ENCODE results near the gene MAP2K4. TPM values are rescaled to one million over a fixed set of nuclear protein-coding genes. Genes with fewer than 3 reads are reported as not detected.

MAP2K4 gene
- total and polyA plus RNA-seq, 3 experiments from 2014 or later: 30.3 to 46.2 (median 45.9) TPM

DNA sequence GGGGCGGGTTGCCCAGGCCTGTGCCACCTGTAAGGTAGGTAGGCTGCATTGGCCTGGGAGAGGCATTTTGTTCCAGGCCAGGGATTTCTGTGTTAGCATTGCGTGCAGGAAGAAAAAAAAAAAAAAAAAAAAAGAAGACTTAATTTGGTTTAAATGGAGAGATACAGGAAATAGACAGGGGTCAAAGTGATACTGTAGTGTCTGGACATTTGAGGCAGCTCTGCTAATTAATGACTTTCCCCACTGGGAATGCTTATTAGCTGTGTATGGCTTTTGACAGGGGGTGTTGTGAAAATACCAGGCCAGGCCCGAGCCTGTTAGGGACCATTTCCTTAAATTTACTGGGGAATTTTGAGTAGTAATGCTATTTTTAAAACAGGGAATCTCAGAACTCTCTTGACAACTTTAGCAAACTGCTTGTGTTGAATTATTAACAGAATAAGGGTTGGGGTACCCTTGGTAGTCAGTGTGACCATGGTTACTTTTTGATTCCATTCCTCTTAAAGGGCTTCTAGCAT lies 1.0 kb downstream of the MAP2K4 start:
- no peaks in the 10 kb centered on the region for H3K36me3 Mint-ChIP-seq
- no peaks in the 10 kb centered on the region for H3K27me3 ChIP-seq (ENCODE audit: insufficient read depth, low read length, poor library complexity, severe bottlenecking)
- ChIA-PET CTCF (interaction anchor here (3.4 kb wide), 1 partner anchor 24 kb away, joined by 23 read pairs; the partner anchor contains the start of gene ZNF18), POLR2A (interaction anchor here (2.0 kb wide), 1 partner anchor 25 kb away, joined by 20 read pairs; the partner anchor contains the start of gene ZNF18)
- H3K9me3 Mint-ChIP-seq: no peaks in the 10 kb centered on the region
- no peak for DNase-seq
- H3K4me3 ChIP-seq (ENCODE audit: low read length): peak overlapping the region; percentile 42
- H3K9me3 ChIP-seq (ENCODE audit: low read length): no peaks in the 10 kb centered on the region
- H3K4me1 ChIP-seq (ENCODE audit: insufficient read depth, low read length): peaks cover 37% of the 10 kb centered on the region
- no peaks in the 10 kb centered on the region for H3K27me3 Mint-ChIP-seq
- no peaks in the 10 kb centered on the region for H3K36me3 ChIP-seq (ENCODE audit: insufficient read depth, low read length)
- H3K27ac ChIP-seq (ENCODE audit: low read depth, low read length): no peak overlapping the region
- H3K27ac Mint-ChIP-seq: peak overlapping the region; percentile 46 to 91 (median 84)
- peak overlapping the region; percentile 81 to 94 (median 85) for H3K4me3 Mint-ChIP-seq
- H3K4me1 Mint-ChIP-seq: peaks cover 46 to 64% (median 62%) of the 10 kb centered on the region in 3 donors

DNA sequence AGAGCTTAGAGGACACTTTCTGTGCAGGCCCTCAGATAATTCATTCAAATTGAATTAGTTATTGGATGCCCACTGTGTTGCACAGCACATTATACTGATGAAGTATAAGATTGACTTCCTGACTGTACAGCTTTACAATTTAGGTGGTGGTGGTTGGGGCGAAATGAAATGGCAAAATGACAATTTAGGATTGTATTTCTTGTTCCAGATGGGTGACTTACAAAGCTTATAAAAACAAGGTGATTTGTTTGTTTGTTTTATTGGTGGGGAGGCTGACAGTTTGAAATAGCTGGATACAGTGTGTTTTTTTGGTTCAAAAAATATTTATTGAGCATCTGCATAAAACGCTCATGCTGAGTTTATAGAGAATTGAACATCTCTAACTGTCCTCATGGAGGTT lies 1.6 kb downstream of the MAP2K4 start:
- Mint-ChIP-seq H3K4me3 (peak overlapping the region; percentile 21 to 93 (median 84)), H3K27ac (peak overlapping the region in 3 of 8 donors; percentile 5 to 26 (median 6)), H3K9me3 (no peaks in the 10 kb centered on the region), H3K27me3 (no peaks in the 10 kb centered on the region), H3K36me3 (peaks cover 0 to 3% (median 0%) of the 10 kb centered on the region in 3 donors), H3K4me1 (peaks cover 51 to 70% (median 68%) of the 10 kb centered on the region in 3 donors)
- Histone ChIP-seq H3K9me3 (ENCODE audit: low read length) (no peaks in the 10 kb centered on the region), H3K4me1 (ENCODE audit: insufficient read depth, low read length) (peaks cover 42% of the 10 kb centered on the region), H3K27me3 (ENCODE audit: insufficient read depth, low read length, poor library complexity, severe bottlenecking) (no peaks in the 10 kb centered on the region), H3K36me3 (ENCODE audit: insufficient read depth, low read length) (no peaks in the 10 kb centered on the region), H3K4me3 (ENCODE audit: low read length) (no peak overlapping the region), H3K27ac (ENCODE audit: low read depth, low read length) (no peak overlapping the region)
- DNase-seq: no peak
- ChIA-PET CTCF (interaction anchor here (1.0 to 3.4 kb wide), 2 partner anchors 10 to 25 kb away, joined by 3 to 23 read pairs; partner anchors contain the start of gene ZNF18), POLR2A (interaction anchor here (2.0 kb wide), 1 partner anchor 25 kb away, joined by 20 read pairs; the partner anchor contains the start of gene ZNF18)

DNA sequence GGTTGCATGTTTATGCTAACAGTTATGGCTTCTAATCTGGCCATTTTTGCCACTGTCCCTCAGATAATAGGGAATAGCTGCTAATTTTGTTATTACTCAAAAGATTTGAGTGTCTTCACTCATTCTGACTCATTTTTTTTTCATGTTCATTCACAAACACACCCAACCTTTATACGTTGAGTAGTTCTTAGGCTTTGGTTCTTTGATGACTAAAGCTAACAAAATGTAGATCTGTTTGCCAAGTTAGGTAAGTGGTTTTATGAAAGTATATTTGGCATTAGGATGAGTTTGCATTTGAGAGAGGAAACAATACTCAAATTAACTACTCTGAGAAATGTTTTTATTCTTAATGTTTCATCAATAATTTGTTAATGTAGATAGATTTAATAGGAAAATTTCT lies 3.6 kb downstream of the MAP2K4 start:
- Histone ChIP-seq H3K4me3 (ENCODE audit: low read length) (no peak overlapping the region), H3K27me3 (ENCODE audit: insufficient read depth, low read length, poor library complexity, severe bottlenecking) (no peaks in the 10 kb centered on the region), H3K4me1 (ENCODE audit: insufficient read depth, low read length) (peaks cover 42% of the 10 kb centered on the region), H3K36me3 (ENCODE audit: insufficient read depth, low read length) (no peaks in the 10 kb centered on the region), H3K9me3 (ENCODE audit: low read length) (no peaks in the 10 kb centered on the region), H3K27ac (ENCODE audit: low read depth, low read length) (no peak overlapping the region)
- peaks cover 65 to 90% (median 87%) of the 10 kb centered on the region in 3 donors for H3K4me1 Mint-ChIP-seq
- H3K27ac Mint-ChIP-seq: peak overlapping the region in 1 of 8 donors; percentile 22
- H3K36me3 Mint-ChIP-seq: peaks cover 0 to 3% (median 0%) of the 10 kb centered on the region in 3 donors
- DNase-seq: no peak
- peak overlapping the region in 1 of 7 donors; percentile 93 for H3K4me3 Mint-ChIP-seq
- ChIA-PET CTCF (interaction anchor here (1.2 kb wide), 1 partner anchor 27 kb away, joined by 3 read pairs; the partner anchor contains the start of gene ZNF18), POLR2A (interaction anchor here (1.1 kb wide), 1 partner anchor 27 kb away, joined by 4 read pairs; the partner anchor contains the start of gene ZNF18)
- H3K27me3 Mint-ChIP-seq: no peaks in the 10 kb centered on the region
- H3K9me3 Mint-ChIP-seq: no peaks in the 10 kb centered on the region

DNA sequence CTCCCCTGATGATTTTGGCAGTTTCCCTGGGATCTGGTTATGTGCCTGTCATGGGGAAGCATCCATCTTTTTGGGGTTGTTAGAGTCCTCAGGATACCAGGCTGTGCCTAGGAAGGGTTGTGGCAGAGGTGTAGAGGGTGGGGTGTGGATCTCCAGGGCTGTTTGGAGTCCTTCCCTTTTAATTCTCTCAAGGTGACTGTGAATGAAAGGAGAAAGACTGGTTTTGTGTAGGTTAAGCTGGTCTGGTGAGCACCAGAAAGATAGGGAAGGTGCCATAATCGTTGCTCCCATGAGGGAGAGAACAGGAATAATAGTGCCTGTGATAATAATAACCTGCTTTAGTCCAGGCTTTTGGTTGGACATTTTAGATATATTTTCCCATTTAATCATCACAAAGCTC lies 7.0 kb downstream of the MAP2K4 start:
- no peak overlapping the region for H3K4me3 ChIP-seq (ENCODE audit: low read length)
- DNase-seq: no peak
- Mint-ChIP-seq H3K4me1 (peaks cover 62 to 93% (median 91%) of the 10 kb centered on the region in 3 donors), H3K27ac (peak overlapping the region in 2 of 8 donors; percentile 43 to 66), H3K27me3 (no peaks in the 10 kb centered on the region), H3K9me3 (no peaks in the 10 kb centered on the region), H3K36me3 (peaks cover 0 to 4% (median 0%) of the 10 kb centered on the region in 3 donors), H3K4me3 (peak overlapping the region in 1 of 7 donors; percentile 17)
- no peaks in the 10 kb centered on the region for H3K27me3 ChIP-seq (ENCODE audit: insufficient read depth, low read length, poor library complexity, severe bottlenecking)
- H3K9me3 ChIP-seq (ENCODE audit: low read length): no peaks in the 10 kb centered on the region
- ChIA-PET CTCF (no interaction called here), POLR2A (no interaction called here)
- peaks cover 25% of the 10 kb centered on the region for H3K4me1 ChIP-seq (ENCODE audit: insufficient read depth, low read length)
- no peak overlapping the region for H3K27ac ChIP-seq (ENCODE audit: low read depth, low read length)
- H3K36me3 ChIP-seq (ENCODE audit: insufficient read depth, low read length): no peaks in the 10 kb centered on the region

DNA sequence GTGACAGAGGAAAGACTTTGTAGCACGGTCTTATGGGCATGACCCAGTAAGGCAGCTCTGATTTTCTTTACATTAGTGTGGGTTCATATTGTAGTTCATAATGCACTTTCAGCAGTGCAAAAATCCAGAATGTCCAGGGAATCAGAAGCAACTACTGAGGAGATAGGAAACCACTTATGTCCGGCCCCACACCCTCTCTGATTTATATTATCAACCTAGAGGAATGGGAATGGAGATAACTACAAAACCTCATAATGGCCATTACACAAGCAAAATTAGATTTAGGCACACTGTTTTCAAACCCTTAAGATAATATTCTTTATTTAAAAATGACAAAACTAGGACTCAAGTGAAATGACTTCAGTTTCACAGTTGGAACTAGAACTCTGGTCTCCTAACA lies 7.9 kb downstream of the MAP2K4 start:
- no peak for DNase-seq
- Mint-ChIP-seq H3K4me1 (peaks cover 56 to 88% (median 84%) of the 10 kb centered on the region in 3 donors), H3K27me3 (no peaks in the 10 kb centered on the region), H3K27ac (no peak overlapping the region), H3K9me3 (no peaks in the 10 kb centered on the region), H3K4me3 (no peak overlapping the region), H3K36me3 (peaks cover 0 to 4% (median 0%) of the 10 kb centered on the region in 3 donors)
- CTCF ChIA-PET: no interaction called here
- no peaks in the 10 kb centered on the region for H3K36me3 ChIP-seq (ENCODE audit: insufficient read depth, low read length)
- H3K4me3 ChIP-seq (ENCODE audit: low read length): no peak overlapping the region
- H3K4me1 ChIP-seq (ENCODE audit: insufficient read depth, low read length): peaks cover 16% of the 10 kb centered on the region
- POLR2A ChIA-PET: no interaction called here
- H3K9me3 ChIP-seq (ENCODE audit: low read length): no peaks in the 10 kb centered on the region
- H3K27me3 ChIP-seq (ENCODE audit: insufficient read depth, low read length, poor library complexity, severe bottlenecking): no peaks in the 10 kb centered on the region
- no peak overlapping the region for H3K27ac ChIP-seq (ENCODE audit: low read depth, low read length)

DNA sequence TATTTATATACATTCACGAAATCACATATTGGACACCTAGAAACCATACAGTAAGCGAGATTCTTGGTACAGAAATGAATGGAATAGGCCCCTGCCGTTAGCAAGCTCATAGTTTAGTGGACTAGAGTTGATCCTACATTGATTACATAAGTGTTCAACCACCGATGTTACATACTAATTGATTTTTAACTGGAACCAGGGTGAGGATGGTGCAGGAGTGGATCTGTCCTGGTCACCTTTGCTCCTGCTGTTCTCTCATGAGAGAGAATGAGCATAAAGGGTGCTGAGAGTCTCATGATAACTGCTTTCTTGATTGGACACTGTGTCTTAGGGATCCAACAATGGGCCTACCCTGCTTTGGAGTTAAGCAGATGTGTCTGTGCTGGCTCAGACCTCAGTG lies 13.9 kb downstream of the MAP2K4 start:
- H3K36me3 ChIP-seq (ENCODE audit: insufficient read depth, low read length): no peaks in the 10 kb centered on the region
- no peak overlapping the region for H3K27ac Mint-ChIP-seq
- H3K4me1 Mint-ChIP-seq: peaks cover 42 to 76% (median 70%) of the 10 kb centered on the region in 3 donors
- DNase-seq: no peak
- H3K27ac ChIP-seq (ENCODE audit: low read depth, low read length): no peak overlapping the region
- H3K36me3 Mint-ChIP-seq: peaks cover 0 to 19% (median 0%) of the 10 kb centered on the region in 3 donors
- no peaks in the 10 kb centered on the region for H3K9me3 Mint-ChIP-seq
- no peaks in the 10 kb centered on the region for H3K27me3 Mint-ChIP-seq
- H3K27me3 ChIP-seq (ENCODE audit: insufficient read depth, low read length, poor library complexity, severe bottlenecking): no peaks in the 10 kb centered on the region
- ChIA-PET POLR2A (no interaction called here), CTCF (no interaction called here)
- no peaks in the 10 kb centered on the region for H3K9me3 ChIP-seq (ENCODE audit: low read length)
- no peak overlapping the region for H3K4me3 ChIP-seq (ENCODE audit: low read length)
- H3K4me3 Mint-ChIP-seq: no peak overlapping the region
- H3K4me1 ChIP-seq (ENCODE audit: insufficient read depth, low read length): no peaks in the 10 kb centered on the region

DNA sequence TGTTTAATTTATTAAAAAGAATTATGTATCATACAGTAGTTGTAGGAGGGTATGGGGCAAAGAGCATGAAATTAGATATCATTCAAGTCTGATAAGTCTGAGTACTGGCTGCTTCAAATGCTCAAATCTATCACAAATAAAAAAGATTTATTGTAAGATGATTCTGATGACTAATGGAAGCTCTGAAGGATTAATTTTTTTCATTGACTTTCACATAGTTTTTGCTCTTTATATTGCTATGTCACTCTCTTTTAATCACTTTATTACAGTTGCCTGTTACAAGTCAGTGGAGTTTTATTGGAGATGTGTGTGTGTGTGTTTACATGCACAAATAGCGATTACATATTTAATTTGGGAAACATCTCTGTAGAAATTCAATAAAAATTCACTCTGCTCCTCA lies 15.0 kb downstream of the MAP2K4 start:
- ChIA-PET POLR2A (no interaction called here), CTCF (no interaction called here)
- Mint-ChIP-seq H3K27ac (no peak overlapping the region), H3K4me1 (peaks cover 46 to 76% (median 68%) of the 10 kb centered on the region in 3 donors), H3K4me3 (no peak overlapping the region), H3K27me3 (no peaks in the 10 kb centered on the region), H3K36me3 (peaks cover 0 to 18% (median 0%) of the 10 kb centered on the region in 3 donors), H3K9me3 (no peaks in the 10 kb centered on the region)
- Histone ChIP-seq H3K4me1 (ENCODE audit: insufficient read depth, low read length) (no peaks in the 10 kb centered on the region), H3K27ac (ENCODE audit: low read depth, low read length) (no peak overlapping the region), H3K36me3 (ENCODE audit: insufficient read depth, low read length) (no peaks in the 10 kb centered on the region), H3K27me3 (ENCODE audit: insufficient read depth, low read length, poor library complexity, severe bottlenecking) (no peaks in the 10 kb centered on the region), H3K9me3 (ENCODE audit: low read length) (no peaks in the 10 kb centered on the region), H3K4me3 (ENCODE audit: low read length) (no peak overlapping the region)
- no peak for DNase-seq

DNA sequence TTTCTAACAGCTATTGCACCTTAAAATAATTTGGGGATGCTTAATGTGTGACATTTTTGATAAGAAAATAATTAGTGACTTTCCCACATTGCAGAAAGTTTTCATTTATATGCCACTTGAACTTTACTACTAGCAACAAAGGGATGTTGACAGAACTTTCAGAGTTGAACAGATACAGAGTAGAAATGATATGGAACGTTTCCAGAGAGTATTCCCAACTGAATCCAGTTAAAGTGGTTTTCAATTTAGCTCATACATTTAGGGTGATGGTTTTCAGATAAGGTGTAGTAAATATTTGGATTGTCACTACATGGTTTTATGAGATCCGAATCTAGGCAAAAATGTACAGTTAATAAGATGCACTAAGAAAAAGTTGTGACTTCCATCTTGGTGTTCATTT lies 17.3 kb downstream of the MAP2K4 start:
- Histone ChIP-seq H3K9me3 (ENCODE audit: low read length) (no peaks in the 10 kb centered on the region), H3K27me3 (ENCODE audit: insufficient read depth, low read length, poor library complexity, severe bottlenecking) (no peaks in the 10 kb centered on the region), H3K4me3 (ENCODE audit: low read length) (no peak overlapping the region), H3K36me3 (ENCODE audit: insufficient read depth, low read length) (no peaks in the 10 kb centered on the region), H3K27ac (ENCODE audit: low read depth, low read length) (no peak overlapping the region), H3K4me1 (ENCODE audit: insufficient read depth, low read length) (no peaks in the 10 kb centered on the region)
- H3K9me3 Mint-ChIP-seq: no peaks in the 10 kb centered on the region
- CTCF ChIA-PET: no interaction called here
- no peak for DNase-seq
- H3K4me3 Mint-ChIP-seq: no peak overlapping the region
- H3K27ac Mint-ChIP-seq: no peak overlapping the region
- H3K36me3 Mint-ChIP-seq: peaks cover 0 to 20% (median 1%) of the 10 kb centered on the region in 3 donors
- POLR2A ChIA-PET: no interaction called here
- H3K27me3 Mint-ChIP-seq: no peaks in the 10 kb centered on the region
- peaks cover 46 to 80% (median 65%) of the 10 kb centered on the region in 3 donors for H3K4me1 Mint-ChIP-seq
